Measurements from ENCODE around the gene CCR4. TPM values are rescaled to one million over a fixed set of nuclear protein-coding genes. Genes with fewer than 3 reads are reported as not detected.

CCR4 gene
- total RNA-seq, 1 experiment from 2014 or later, result not detected

DNA sequence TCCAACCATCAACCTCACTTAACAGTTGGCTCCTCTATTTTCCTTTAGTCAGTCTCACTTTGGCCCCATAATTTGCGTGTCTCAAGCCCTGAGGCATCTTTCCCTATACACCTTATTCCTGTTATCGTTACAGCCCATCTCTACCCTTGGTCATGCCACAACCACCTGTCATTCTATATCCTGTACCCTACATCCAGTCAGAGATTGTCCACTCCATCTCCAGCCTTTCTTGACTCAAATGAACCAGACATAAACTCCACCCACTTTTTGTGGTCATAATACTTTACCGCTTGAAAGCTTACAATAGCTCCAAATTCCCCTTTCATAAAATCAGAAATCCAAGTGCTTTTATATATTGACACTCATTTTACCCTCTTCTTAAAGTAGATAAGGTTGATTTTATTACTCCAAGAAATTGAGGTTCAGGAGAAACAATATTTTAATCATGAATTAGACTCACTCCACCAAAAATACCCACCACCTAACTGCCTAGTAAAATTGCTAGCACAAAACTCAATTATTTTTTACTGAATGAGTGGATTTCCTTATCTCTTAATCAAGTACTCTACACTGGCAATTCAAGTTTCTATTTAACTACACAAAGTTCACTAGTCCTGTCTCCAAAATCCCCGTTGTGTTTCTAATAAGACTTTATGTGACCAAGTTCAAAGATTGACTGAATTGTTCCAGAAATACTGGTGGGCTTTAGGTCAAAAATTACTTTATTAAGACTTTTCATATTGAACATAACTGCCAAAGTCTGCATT lies 9.1 kb downstream of the CCR4 start:
- H3K9ac ChIP-seq (ENCODE audit: low read length), result no peak overlapping the region
- no peaks in the 10 kb centered on the region for H3K36me3 ChIP-seq (ENCODE audit: control insufficient read depth in 1 of 2, insufficient read depth in 2 of 2, low read length in 2 of 2)
- H2AFZ ChIP-seq (ENCODE audit: low read depth, low read length, poor library complexity, severe bottlenecking), result no peak overlapping the region
- no peaks in the 10 kb centered on the region for H3K79me2 ChIP-seq (ENCODE audit: insufficient read depth, low read length)
- ATAC-seq, result no peak
- no peak overlapping the region for H3K4me2 ChIP-seq (ENCODE audit: low read length)
- no peak overlapping the region for H3K27ac ChIP-seq (ENCODE audit: low read depth, low read length)
- no peaks in the 10 kb centered on the region for H3K4me1 ChIP-seq (ENCODE audit: control insufficient read depth in 1 of 2, insufficient read depth in 2 of 2, low read length in 2 of 2)
- no peak for DNase-seq (ENCODE audit: low read depth, low spot score)
- H3K9me2 ChIP-seq (ENCODE audit: insufficient read depth), result no peaks in the 10 kb centered on the region
- ChIA-PET RAD21 (ENCODE audit: low non-redundant PET in 1 of 2, low total read pairs in 2 of 2, uncharacterized antibody in 2 of 2, unreplicated experiment in 2 of 2) (no interaction called here), POLR2A (no interaction called here), CTCF (no interaction called here)
- no peak overlapping the region for H3K4me3 ChIP-seq (replicated peaks in 1 of 2; ENCODE audit: low read depth in 1 of 2, low read length in 2 of 2)
- intact Hi-C loops (cut with micrococcal nuclease), result no loop called here
- no peaks in the 10 kb centered on the region for H4K20me1 ChIP-seq (ENCODE audit: insufficient read depth)
- BruUV-seq (replicated peaks), result no TSS peak
- H3K27me3 ChIP-seq (ENCODE audit: insufficient read depth, low read length), result no peaks in the 10 kb centered on the region
- no peak for TF ChIP-seq ELF1 (IDR thresholded peaks at IDR 0.05; ENCODE audit: borderline replicate concordance, low read depth)
- TF ChIP-seq YY1 (IDR thresholded peaks at IDR 0.05; ENCODE audit: extremely low read depth, insufficient replicate concordance, low read depth, low read length), result no peak
- TF ChIP-seq CEBPB (IDR thresholded peaks at IDR 0.05; ENCODE audit: low read depth), result no peak
- TF ChIP-seq, protein P1, sequence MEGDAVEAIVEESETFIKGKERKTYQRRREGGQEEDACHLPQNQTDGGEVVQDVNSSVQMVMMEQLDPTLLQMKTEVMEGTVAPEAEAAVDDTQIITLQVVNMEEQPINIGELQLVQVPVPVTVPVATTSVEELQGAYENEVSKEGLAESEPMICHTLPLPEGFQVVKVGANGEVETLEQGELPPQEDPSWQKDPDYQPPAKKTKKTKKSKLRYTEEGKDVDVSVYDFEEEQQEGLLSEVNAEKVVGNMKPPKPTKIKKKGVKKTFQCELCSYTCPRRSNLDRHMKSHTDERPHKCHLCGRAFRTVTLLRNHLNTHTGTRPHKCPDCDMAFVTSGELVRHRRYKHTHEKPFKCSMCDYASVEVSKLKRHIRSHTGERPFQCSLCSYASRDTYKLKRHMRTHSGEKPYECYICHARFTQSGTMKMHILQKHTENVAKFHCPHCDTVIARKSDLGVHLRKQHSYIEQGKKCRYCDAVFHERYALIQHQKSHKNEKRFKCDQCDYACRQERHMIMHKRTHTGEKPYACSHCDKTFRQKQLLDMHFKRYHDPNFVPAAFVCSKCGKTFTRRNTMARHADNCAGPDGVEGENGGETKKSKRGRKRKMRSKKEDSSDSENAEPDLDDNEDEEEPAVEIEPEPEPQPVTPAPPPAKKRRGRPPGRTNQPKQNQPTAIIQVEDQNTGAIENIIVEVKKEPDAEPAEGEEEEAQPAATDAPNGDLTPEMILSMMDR (IDR thresholded peaks at IDR 0.05 in 2 of 3, conservative IDR thresholded peaks at IDR 0.05 in 1 of 3; ENCODE audit: borderline replicate concordance in 1 of 3, insufficient read depth in 1 of 3, low read depth in 2 of 3, low read length in 2 of 3), result no peak
- H3K9me3 ChIP-seq (ENCODE audit: control insufficient read depth in 1 of 2, insufficient read depth in 1 of 2, low read depth in 1 of 2, low read length in 2 of 2), result peaks cover under 1 to 2% of the 10 kb centered on the region in 2 experiments; a peak in 2 of 4 replicates

DNA sequence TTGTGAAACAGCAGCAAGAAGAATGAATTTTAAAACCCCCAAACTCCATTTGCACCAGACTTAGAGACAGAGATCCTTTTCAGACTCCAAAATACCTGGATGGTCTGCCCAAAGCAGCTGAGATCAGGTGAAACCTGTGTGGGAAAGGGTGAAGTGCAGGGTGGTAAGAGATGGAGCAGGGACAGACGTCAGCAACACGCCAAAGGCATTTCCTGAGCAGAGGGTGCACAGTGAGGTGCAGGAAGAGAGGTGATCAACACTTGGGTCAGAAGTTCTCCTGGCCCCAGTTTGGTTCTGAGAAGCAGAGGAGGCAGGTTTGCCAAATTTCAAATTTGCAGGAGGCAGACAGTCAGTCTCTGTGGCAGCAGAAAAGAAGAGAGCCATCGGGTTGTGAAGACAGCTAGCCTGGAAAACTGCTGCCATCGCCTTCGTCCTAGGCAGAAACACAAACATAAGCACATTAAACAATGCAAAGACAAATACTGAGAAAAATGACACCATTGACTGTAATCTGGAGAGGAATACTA lies 9.8 kb downstream of the CCR4 start:
- Histone ChIP-seq H3K27ac (ENCODE audit: low read depth, low read length) (no peak overlapping the region), H3K4me3 (replicated peaks in 1 of 2; ENCODE audit: low read depth in 1 of 2, low read length in 2 of 2) (no peak overlapping the region), H3K79me2 (ENCODE audit: insufficient read depth, low read length) (no peaks in the 10 kb centered on the region), H3K27me3 (ENCODE audit: insufficient read depth, low read length) (no peaks in the 10 kb centered on the region), H3K4me2 (ENCODE audit: low read length) (no peak overlapping the region), H3K9me2 (ENCODE audit: insufficient read depth) (no peaks in the 10 kb centered on the region), H3K9ac (ENCODE audit: low read length) (no peak overlapping the region), H4K20me1 (ENCODE audit: insufficient read depth) (no peaks in the 10 kb centered on the region), H3K36me3 (ENCODE audit: control insufficient read depth in 1 of 2, insufficient read depth in 2 of 2, low read length in 2 of 2) (no peaks in the 10 kb centered on the region), H3K9me3 (ENCODE audit: control insufficient read depth in 1 of 2, insufficient read depth in 1 of 2, low read depth in 1 of 2, low read length in 2 of 2) (peaks cover 4 to 6% of the 10 kb centered on the region in 2 experiments; a peak in 2 of 4 replicates), H3K4me1 (ENCODE audit: control insufficient read depth in 1 of 2, insufficient read depth in 2 of 2, low read length in 2 of 2) (no peaks in the 10 kb centered on the region), H2AFZ (ENCODE audit: low read depth, low read length, poor library complexity, severe bottlenecking) (no peak overlapping the region)
- ChIA-PET RAD21 (ENCODE audit: low non-redundant PET in 1 of 2, low total read pairs in 2 of 2, uncharacterized antibody in 2 of 2, unreplicated experiment in 2 of 2) (no interaction called here), CTCF (no interaction called here), POLR2A (no interaction called here)
- intact Hi-C loops (cut with micrococcal nuclease), result no loop called here
- no TSS peak for BruUV-seq (replicated peaks)
- TF ChIP-seq POLR2AphosphoS5 (IDR thresholded peaks at IDR 0.05; ENCODE audit: low read depth, low read length) (no peak), POLR2A (IDR thresholded peaks at IDR 0.05; ENCODE audit: borderline replicate concordance, extremely low read depth, insufficient read depth, insufficient read length) (no peak), YY1 (IDR thresholded peaks at IDR 0.05; ENCODE audit: extremely low read depth, insufficient replicate concordance, low read depth, low read length) (no peak), SIN3A (IDR thresholded peaks at IDR 0.05; ENCODE audit: low read depth) (no peak), ZNF274 (IDR thresholded peaks at IDR 0.05; ENCODE audit: low read depth, low read length) (no peak), FOSL1 (IDR thresholded peaks at IDR 0.05; ENCODE audit: low read depth) (no peak), SRF (IDR thresholded peaks at IDR 0.05; ENCODE audit: low read depth) (no peak), TCF7L2 (IDR thresholded peaks at IDR 0.05; ENCODE audit: borderline replicate concordance, extremely low read depth, insufficient read depth, insufficient read length) (no peak), ZFX (IDR thresholded peaks at IDR 0.05) (no peak)
- TF ChIP-seq, protein P2, sequence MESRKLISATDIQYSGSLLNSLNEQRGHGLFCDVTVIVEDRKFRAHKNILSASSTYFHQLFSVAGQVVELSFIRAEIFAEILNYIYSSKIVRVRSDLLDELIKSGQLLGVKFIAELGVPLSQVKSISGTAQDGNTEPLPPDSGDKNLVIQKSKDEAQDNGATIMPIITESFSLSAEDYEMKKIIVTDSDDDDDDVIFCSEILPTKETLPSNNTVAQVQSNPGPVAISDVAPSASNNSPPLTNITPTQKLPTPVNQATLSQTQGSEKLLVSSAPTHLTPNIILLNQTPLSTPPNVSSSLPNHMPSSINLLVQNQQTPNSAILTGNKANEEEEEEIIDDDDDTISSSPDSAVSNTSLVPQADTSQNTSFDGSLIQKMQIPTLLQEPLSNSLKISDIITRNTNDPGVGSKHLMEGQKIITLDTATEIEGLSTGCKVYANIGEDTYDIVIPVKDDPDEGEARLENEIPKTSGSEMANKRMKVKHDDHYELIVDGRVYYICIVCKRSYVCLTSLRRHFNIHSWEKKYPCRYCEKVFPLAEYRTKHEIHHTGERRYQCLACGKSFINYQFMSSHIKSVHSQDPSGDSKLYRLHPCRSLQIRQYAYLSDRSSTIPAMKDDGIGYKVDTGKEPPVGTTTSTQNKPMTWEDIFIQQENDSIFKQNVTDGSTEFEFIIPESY (IDR thresholded peaks at IDR 0.05; ENCODE audit: extremely low read depth, insufficient replicate concordance, low read length), result no peak
- TF ChIP-seq, protein P3, sequence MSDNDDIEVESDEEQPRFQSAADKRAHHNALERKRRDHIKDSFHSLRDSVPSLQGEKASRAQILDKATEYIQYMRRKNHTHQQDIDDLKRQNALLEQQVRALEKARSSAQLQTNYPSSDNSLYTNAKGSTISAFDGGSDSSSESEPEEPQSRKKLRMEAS (IDR thresholded peaks at IDR 0.05), result no peak
- TF ChIP-seq, protein P4, sequence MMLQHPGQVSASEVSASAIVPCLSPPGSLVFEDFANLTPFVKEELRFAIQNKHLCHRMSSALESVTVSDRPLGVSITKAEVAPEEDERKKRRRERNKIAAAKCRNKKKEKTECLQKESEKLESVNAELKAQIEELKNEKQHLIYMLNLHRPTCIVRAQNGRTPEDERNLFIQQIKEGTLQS (IDR thresholded peaks at IDR 0.05), result no peak
- no peak for ATAC-seq
- DNase-seq (ENCODE audit: low read depth, low spot score), result no peak

Measured in HCT116 (cell line).